ENCODE results near the gene IRGQ. TPM values are rescaled to one million over a fixed set of nuclear protein-coding genes. Genes with fewer than 3 reads are reported as not detected.

The IRGQ gene
- total RNA-seq, 4 donors from 2014 or later = 20.2 to 25.8 (median 23.6) TPM

GRCh38 chr19:43546581-43546980 lies 49.4 kb downstream of the IRGQ start:
- Histone ChIP-seq H3K27ac (no peak overlapping the region), H3K4me1 (no peaks in the 10 kb centered on the region), H3K4me3 (no peak overlapping the region), H3K27me3 (no peaks in the 10 kb centered on the region), H3K9me3 (no peaks in the 10 kb centered on the region), H3K36me3 (peaks cover 0 to 56% of the 10 kb centered on the region in 2 donors)
- intact Hi-C loops (cut with DNase I; ENCODE audit: low total_unique reads) (no loop called here), in situ Hi-C loops (cut with MboI; ENCODE audit: low sequenced_read_pairs in 4 of 4) (loop anchor here in 1 of 4 donors (25.0 kb wide), 1 partner anchor 116 kb away; the partner anchor contains the start of gene PLAUR)
- TF ChIP-seq CTCF (IDR thresholded peaks at IDR 0.05 in 4 of 5, conservative IDR thresholded peaks at IDR 0.05 in 1 of 5) (no peak), POLR2A (IDR thresholded peaks at IDR 0.05) (no peak)
- ATAC-seq (no peak), DNase-seq (no peak)

GRCh38 chr19:43545981-43546380 lies 50.0 kb downstream of the IRGQ start:
- Histone ChIP-seq H3K36me3 (peaks cover 0 to 53% of the 10 kb centered on the region in 2 donors), H3K27me3 (no peaks in the 10 kb centered on the region), H3K27ac (no peak overlapping the region), H3K9me3 (no peaks in the 10 kb centered on the region), H3K4me3 (no peak overlapping the region), H3K4me1 (no peaks in the 10 kb centered on the region)
- DNase-seq (no peak), ATAC-seq (no peak)
- intact Hi-C loops (cut with DNase I; ENCODE audit: low total_unique reads) (no loop called here), in situ Hi-C loops (cut with MboI; ENCODE audit: low sequenced_read_pairs in 4 of 4) (loop anchor here in 1 of 4 donors (25.0 kb wide), 1 partner anchor 116 kb away; the partner anchor contains the start of gene PLAUR)
- TF ChIP-seq POLR2A (IDR thresholded peaks at IDR 0.05) = no peak
- TF ChIP-seq CTCF (IDR thresholded peaks at IDR 0.05 in 4 of 5, conservative IDR thresholded peaks at IDR 0.05 in 1 of 5) = no peak

- Histone ChIP-seq H3K27ac (no peak overlapping the region), H3K4me3 (no peak overlapping the region), H3K27me3 (no peaks in the 10 kb centered on the region), H3K9me3 (no peaks in the 10 kb centered on the region), H3K36me3 (peaks cover 0 to 46% of the 10 kb centered on the region in 2 donors), H3K4me1 (no peaks in the 10 kb centered on the region)
- ATAC-seq = no peak
- TF ChIP-seq CTCF (IDR thresholded peaks at IDR 0.05 in 4 of 5, conservative IDR thresholded peaks at IDR 0.05 in 1 of 5) (no peak), POLR2A (IDR thresholded peaks at IDR 0.05) (no peak)
- no peak for DNase-seq
- intact Hi-C loops (cut with DNase I; ENCODE audit: low total_unique reads) = no loop called here
- in situ Hi-C loops (cut with MboI; ENCODE audit: low sequenced_read_pairs in 4 of 4) = loop anchor here in 1 of 4 donors (25.0 kb wide), 1 partner anchor 117 kb away; the partner anchor contains the start of gene PLAUR
These were observed 50.7 kb downstream of the IRGQ start for GRCh38 chr19:43545276-43545675.

- H3K27me3 ChIP-seq = no peaks in the 10 kb centered on the region
- H3K27ac ChIP-seq = no peak overlapping the region
- intact Hi-C loops (cut with DNase I; ENCODE audit: low total_unique reads) = no loop called here
- no peak for ATAC-seq
- no peak overlapping the region for H3K4me3 ChIP-seq
- DNase-seq = no peak
- no peaks in the 10 kb centered on the region for H3K4me1 ChIP-seq
- in situ Hi-C loops (cut with MboI; ENCODE audit: low sequenced_read_pairs in 4 of 4) = loop anchor here in 1 of 4 donors (25.0 kb wide), 1 partner anchor 118 kb away; the partner anchor contains the start of gene PLAUR
- TF ChIP-seq POLR2A (IDR thresholded peaks at IDR 0.05) (no peak), CTCF (IDR thresholded peaks at IDR 0.05 in 4 of 5, conservative IDR thresholded peaks at IDR 0.05 in 1 of 5) (no peak)
- H3K9me3 ChIP-seq = no peaks in the 10 kb centered on the region
- peaks cover 0 to 49% of the 10 kb centered on the region in 2 donors for H3K36me3 ChIP-seq
These were observed 51.9 kb downstream of the IRGQ start for GRCh38 chr19:43544077-43544476.

Measured in gastrocnemius medialis (tissue), 4 donors.